Stimulated activated CD8-positive, alpha-beta memory T cell treated with anti-CD3 and anti-CD28 coated beads, Interleukin-15, amount 100 ng/mL, for 48 hours (primary cell): ENCODE results near the gene CT83.

Experiments
- DNase-seq, 2 donors: peaks; one replicate each; pipeline ENCODE4 v3.0.0-alpha.2; 2020; ENCODE audit warnings: low read depth in 2 of 2

The CT83 gene

GRCh38 chrX:116462822-116463221 is at the start of gene CT83:
Gene CT83, minus strand, starts transcription at chrX:116462976. Its CDS starts 120 bp downstream, at chrX:116462856.
- DNase-seq, result no peak

- DNase-seq, result no peak
Observed at GRCh38 chrX:116499780-116500179, 37.0 kb upstream of the CT83 start.

- DNase-seq, result no peak
Observed at GRCh38 chrX:116493271-116493670, 30.5 kb upstream of the CT83 start.

- no peak for DNase-seq
Observed at GRCh38 chrX:116490104-116490503, 27.3 kb upstream of the CT83 start.

- no peak for DNase-seq
Observed at GRCh38 chrX:116480059-116480458, 17.3 kb upstream of the CT83 start.

GRCh38 chrX:116449156-116449555 is 13.6 kb downstream of the CT83 start:
- DNase-seq, result no peak

GRCh38 chrX:116436358-116436816 is 26.4 kb downstream of the CT83 start, which contains the start of gene SLC6A14:
Gene SLC6A14, plus strand, starts transcription at chrX:116436606. Its CDS starts 104 bp downstream, at chrX:116436710.
- DNase-seq, result no peak

- DNase-seq, result no peak
Observed at GRCh38 chrX:116435597-116435996, 27.2 kb downstream of the CT83 start.

- DNase-seq, result no peak
Observed at GRCh38 chrX:116427978-116428377, 34.8 kb downstream of the CT83 start.

GRCh38 chrX:116417968-116418367 is 44.8 kb downstream of the CT83 start:
- DNase-seq, result no peak

- no peak for DNase-seq
Observed at GRCh38 chrX:116417214-116417613, 45.6 kb downstream of the CT83 start.

- DNase-seq, result no peak
Observed at GRCh38 chrX:116413273-116413672, 49.5 kb downstream of the CT83 start.
